ENCODE results near the gene ARHGAP10.

Gene ARHGAP10

GRCh38 chr4:147846318-147847155, 114.6 kb downstream of the ARHGAP10 start:
- Histone ChIP-seq H3K9ac (ENCODE audit: low read depth, low read length) (no peak overlapping the region), H3K27ac (ENCODE audit: low read length) (no peak overlapping the region), H3K79me2 (ENCODE audit: insufficient read depth, low read length) (no peaks in the 10 kb centered on the region), H4K20me1 (ENCODE audit: insufficient read depth, low read length) (no peaks in the 10 kb centered on the region), H3K27me3 (ENCODE audit: insufficient read depth, low read length, poor library complexity) (no peaks in the 10 kb centered on the region), H3K4me2 (ENCODE audit: insufficient read depth, low read length) (no peak overlapping the region), H2AFZ (ENCODE audit: low read depth, low read length) (no peak overlapping the region), H3K4me1 (ENCODE audit: insufficient read depth, low read length) (no peaks in the 10 kb centered on the region), H3K9me3 (ENCODE audit: insufficient read depth, low read length, severe bottlenecking) (no peaks in the 10 kb centered on the region), H3K4me3 (ENCODE audit: low read depth in 1 of 2, low read length in 2 of 2) (no peak overlapping the region), H3K36me3 (ENCODE audit: insufficient read depth, low read length) (no peaks in the 10 kb centered on the region)
- no peak for DNase-seq
- no peak for TF ChIP-seq CTCF (IDR thresholded peaks at IDR 0.05; ENCODE audit: borderline replicate concordance, extremely low read depth, low read length, poor library complexity, severe bottlenecking)
- no peak for TF ChIP-seq EZH2 (IDR thresholded peaks at IDR 0.05; ENCODE audit: borderline replicate concordance, low read depth, low read length, severe bottlenecking)
- ATAC-seq (ENCODE audit: insufficient read depth, low read depth) = no peak

GRCh38 chr4:147847751-147848590, 116.1 kb downstream of the ARHGAP10 start:
- H4K20me1 ChIP-seq (ENCODE audit: insufficient read depth, low read length) = no peaks in the 10 kb centered on the region

DNA sequence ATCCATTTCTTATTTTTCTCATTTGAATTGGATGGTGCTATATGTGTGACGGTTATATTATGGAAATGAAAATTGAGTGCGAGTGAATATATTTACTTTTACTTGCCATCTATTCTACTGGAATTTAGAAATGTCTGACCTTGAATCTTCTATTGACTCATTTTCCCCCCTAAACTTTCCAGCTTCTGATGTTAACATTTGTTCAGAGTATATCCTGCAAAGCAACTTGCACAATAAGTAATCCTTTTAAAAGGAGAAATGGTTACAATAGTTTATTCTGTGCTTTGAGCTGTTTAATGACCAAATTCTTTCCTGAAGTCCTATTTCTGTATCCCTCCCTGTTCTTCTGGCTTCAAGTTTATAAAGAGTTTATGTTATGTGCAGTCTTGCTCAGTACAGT, 116.7 kb downstream of the ARHGAP10 start:
- Histone ChIP-seq H3K9me3 (ENCODE audit: insufficient read depth, low read length, severe bottlenecking) (no peaks in the 10 kb centered on the region), H4K20me1 (ENCODE audit: insufficient read depth, low read length) (no peaks in the 10 kb centered on the region), H3K9ac (ENCODE audit: low read depth, low read length) (no peak overlapping the region), H3K27ac (ENCODE audit: low read length) (no peak overlapping the region), H3K79me2 (ENCODE audit: insufficient read depth, low read length) (no peaks in the 10 kb centered on the region), H3K4me2 (ENCODE audit: insufficient read depth, low read length) (no peak overlapping the region), H3K4me3 (ENCODE audit: low read depth in 1 of 2, low read length in 2 of 2) (no peak overlapping the region), H3K27me3 (ENCODE audit: insufficient read depth, low read length, poor library complexity) (no peaks in the 10 kb centered on the region), H3K4me1 (ENCODE audit: insufficient read depth, low read length) (no peaks in the 10 kb centered on the region), H3K36me3 (ENCODE audit: insufficient read depth, low read length) (no peaks in the 10 kb centered on the region), H2AFZ (ENCODE audit: low read depth, low read length) (no peak overlapping the region)
- DNase-seq = no peak
- no peak for TF ChIP-seq EZH2 (IDR thresholded peaks at IDR 0.05; ENCODE audit: borderline replicate concordance, low read depth, low read length, severe bottlenecking)
- TF ChIP-seq CTCF (IDR thresholded peaks at IDR 0.05; ENCODE audit: borderline replicate concordance, extremely low read depth, low read length, poor library complexity, severe bottlenecking) = no peak
- no peak for ATAC-seq (ENCODE audit: insufficient read depth, low read depth)

More at GRCh38 chr4:147847751-147848590, 116.1 kb downstream of the ARHGAP10 start:
- H2AFZ ChIP-seq (ENCODE audit: low read depth, low read length) = no peak overlapping the region
- H3K36me3 ChIP-seq (ENCODE audit: insufficient read depth, low read length) = no peaks in the 10 kb centered on the region
- no peaks in the 10 kb centered on the region for H3K27me3 ChIP-seq (ENCODE audit: insufficient read depth, low read length, poor library complexity)
- no peaks in the 10 kb centered on the region for H3K9me3 ChIP-seq (ENCODE audit: insufficient read depth, low read length, severe bottlenecking)
- H3K9ac ChIP-seq (ENCODE audit: low read depth, low read length) = no peak overlapping the region
- no peaks in the 10 kb centered on the region for H3K4me1 ChIP-seq (ENCODE audit: insufficient read depth, low read length)
- no peak for ATAC-seq (ENCODE audit: insufficient read depth, low read depth)
- H3K4me3 ChIP-seq (ENCODE audit: low read depth in 1 of 2, low read length in 2 of 2) = no peak overlapping the region
- no peak overlapping the region for H3K4me2 ChIP-seq (ENCODE audit: insufficient read depth, low read length)
- no peak overlapping the region for H3K27ac ChIP-seq (ENCODE audit: low read length)
- no peak for DNase-seq
- no peak for TF ChIP-seq CTCF (IDR thresholded peaks at IDR 0.05; ENCODE audit: borderline replicate concordance, extremely low read depth, low read length, poor library complexity, severe bottlenecking)
- no peak for TF ChIP-seq EZH2 (IDR thresholded peaks at IDR 0.05; ENCODE audit: borderline replicate concordance, low read depth, low read length, severe bottlenecking)
- no peaks in the 10 kb centered on the region for H3K79me2 ChIP-seq (ENCODE audit: insufficient read depth, low read length)

Data from DND-41 (cell line).